ENCODE data around the gene NTM.

The NTM gene

DNA sequence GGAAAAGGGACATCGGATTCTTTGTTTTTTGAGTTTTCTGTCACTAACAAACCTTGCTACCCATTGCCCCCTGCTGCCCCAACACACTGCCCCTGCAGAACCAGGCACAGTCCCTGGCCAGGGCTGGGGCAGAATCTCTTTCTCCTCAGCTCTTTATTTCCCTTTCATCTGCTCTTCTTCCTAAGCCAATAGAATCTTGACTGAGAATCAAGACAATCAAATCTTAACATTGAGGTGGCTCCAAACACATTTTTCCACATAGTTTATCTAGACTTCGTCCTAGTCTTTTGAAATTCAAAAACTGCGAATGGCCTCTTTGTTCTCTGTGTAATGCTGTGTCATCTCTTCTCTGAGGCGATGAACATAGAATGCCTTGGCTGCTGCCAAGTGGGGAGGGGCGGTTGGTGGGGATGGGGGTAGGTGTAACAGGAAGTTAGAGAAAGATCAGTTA is 16.1 kb upstream of the NTM start:
- H3K4me3 ChIP-seq (ENCODE audit: low read length): no peak overlapping the region
- TF ChIP-seq ZNF274 (IDR thresholded peaks at IDR 0.05; ENCODE audit: low read depth, low read length): no peak

GRCh38 chr11:131356206-131356605 is 14.2 kb upstream of the NTM start:
- H3K4me3 ChIP-seq (ENCODE audit: low read length): no peak overlapping the region
- TF ChIP-seq ZNF274 (IDR thresholded peaks at IDR 0.05; ENCODE audit: low read depth, low read length): no peak

- TF ChIP-seq ZNF274 (IDR thresholded peaks at IDR 0.05; ENCODE audit: low read depth, low read length): no peak
- no peak overlapping the region for H3K4me3 ChIP-seq (ENCODE audit: low read length)
Measured at GRCh38 chr11:131365329-131365930, 5.0 kb upstream of the NTM start.

- H3K4me3 ChIP-seq (ENCODE audit: low read length): no peak overlapping the region
- TF ChIP-seq ZNF274 (IDR thresholded peaks at IDR 0.05; ENCODE audit: low read depth, low read length): no peak
Measured at GRCh38 chr11:131370901-131371790, 731 bp downstream of the NTM start.

DNA sequence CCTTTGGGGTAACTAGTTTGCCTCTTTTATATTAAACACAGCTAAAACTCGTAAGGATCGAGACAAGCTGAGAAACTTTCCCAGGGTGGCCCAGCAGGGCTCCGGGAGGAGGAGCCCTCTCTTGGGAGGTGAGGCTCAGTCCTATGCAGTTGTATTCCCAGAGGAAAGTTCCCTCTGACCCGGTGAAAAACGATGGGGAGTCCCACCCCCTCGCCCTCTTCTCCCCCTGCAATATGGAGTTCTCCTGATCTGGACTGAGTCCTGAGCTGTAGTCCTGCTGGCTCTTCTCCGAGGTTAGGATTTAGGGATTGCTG is 1.3 kb downstream of the NTM start:
- H3K4me3 ChIP-seq (ENCODE audit: low read length): no peak overlapping the region
- no peak for TF ChIP-seq ZNF274 (IDR thresholded peaks at IDR 0.05; ENCODE audit: low read depth, low read length)

DNA sequence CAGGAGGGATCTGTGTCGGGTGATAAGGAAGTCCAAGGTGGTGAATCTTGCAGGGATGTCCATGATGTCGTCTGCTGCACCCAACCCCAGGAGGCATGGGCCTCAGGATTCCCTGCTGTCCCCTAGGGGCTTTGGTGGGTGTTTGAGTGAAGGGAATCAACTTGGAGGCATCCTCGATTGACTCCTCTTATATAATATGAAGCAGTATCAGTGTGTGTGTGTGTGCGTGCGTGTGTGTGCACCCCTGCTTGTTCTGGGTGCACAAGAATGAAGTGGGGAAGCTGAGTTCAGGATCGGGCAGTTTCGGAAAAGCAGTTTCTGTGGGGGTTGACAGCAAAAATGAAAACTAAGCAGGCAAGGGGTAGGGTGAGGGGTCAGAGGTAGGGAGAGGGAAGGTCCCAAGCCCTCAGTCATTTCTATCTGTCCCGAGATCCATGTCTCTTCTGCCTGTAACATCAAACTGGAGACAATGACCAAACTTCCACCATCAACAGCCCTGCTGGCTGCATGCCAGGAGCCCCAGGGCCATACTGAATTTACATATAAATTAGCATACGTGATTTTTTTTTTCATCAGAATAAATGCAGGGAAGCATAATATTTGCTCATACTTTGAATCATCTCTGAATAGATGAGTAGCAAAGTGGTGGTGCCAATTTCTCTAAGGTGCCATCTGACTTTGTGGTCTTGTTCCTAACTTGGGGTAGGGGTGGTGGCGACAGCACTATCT is 2.0 kb downstream of the NTM start:
- no peak for TF ChIP-seq ZNF274 (IDR thresholded peaks at IDR 0.05; ENCODE audit: low read depth, low read length)
- no peak overlapping the region for H3K4me3 ChIP-seq (ENCODE audit: low read length)

GRCh38 chr11:131373095-131373725 is 2.8 kb downstream of the NTM start:
- no peak for TF ChIP-seq ZNF274 (IDR thresholded peaks at IDR 0.05; ENCODE audit: low read depth, low read length)
- no peak overlapping the region for H3K4me3 ChIP-seq (ENCODE audit: low read length)

GRCh38 chr11:131373756-131374155 is 3.3 kb downstream of the NTM start:
- TF ChIP-seq ZNF274 (IDR thresholded peaks at IDR 0.05; ENCODE audit: low read depth, low read length): no peak
- H3K4me3 ChIP-seq (ENCODE audit: low read length): no peak overlapping the region

DNA sequence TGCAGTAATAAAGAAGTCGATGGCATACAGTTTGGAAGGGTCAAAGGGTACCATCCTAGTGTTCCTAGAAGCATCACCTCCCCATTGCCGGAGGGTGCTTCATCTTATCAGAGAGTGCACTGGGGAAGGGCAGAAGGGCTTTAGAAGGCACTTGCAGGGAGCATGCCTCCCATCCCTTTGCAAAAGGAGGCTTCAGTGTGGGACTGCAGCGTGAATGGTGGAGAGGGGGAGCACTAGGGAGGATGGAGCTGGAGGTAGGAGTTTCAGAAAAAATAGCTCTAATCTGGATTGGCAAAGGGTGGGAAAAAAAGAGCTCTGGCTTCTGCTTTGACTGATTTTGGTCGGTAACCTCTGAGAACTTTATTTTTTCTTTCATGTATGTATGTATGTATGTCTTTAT is 5.0 kb downstream of the NTM start:
- no peak overlapping the region for H3K4me3 ChIP-seq (ENCODE audit: low read length)

DNA sequence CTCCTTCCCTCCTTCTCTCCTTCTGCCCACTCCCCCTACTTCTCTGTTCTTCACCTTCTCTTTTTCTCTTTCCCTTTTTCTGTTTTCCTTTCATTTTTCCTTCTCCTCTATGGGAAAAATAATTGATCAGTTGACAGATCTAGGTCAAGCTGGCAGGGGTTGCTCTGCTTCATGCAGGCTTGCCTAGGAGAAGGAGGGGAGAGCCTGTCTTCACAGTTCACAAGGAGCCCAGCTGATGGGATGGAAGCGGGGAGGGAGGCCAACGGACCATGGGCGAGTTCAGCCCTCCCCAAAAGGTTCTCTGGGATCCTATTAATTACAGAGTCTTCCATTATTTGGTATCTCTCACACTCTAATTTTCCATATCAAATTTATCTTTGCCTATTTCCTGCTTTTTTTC is 5.5 kb downstream of the NTM start:
- no peak for TF ChIP-seq ZNF274 (IDR thresholded peaks at IDR 0.05; ENCODE audit: low read depth, low read length)
- no peak overlapping the region for H3K4me3 ChIP-seq (ENCODE audit: low read length)

More for the DNA sequence above, 5.0 kb downstream of the NTM start:
- no peak for TF ChIP-seq ZNF274 (IDR thresholded peaks at IDR 0.05; ENCODE audit: low read depth, low read length)

GRCh38 chr11:131378931-131379330 is 8.5 kb downstream of the NTM start:
- TF ChIP-seq ZNF274 (IDR thresholded peaks at IDR 0.05; ENCODE audit: low read depth, low read length): no peak
- H3K4me3 ChIP-seq (ENCODE audit: low read length): no peak overlapping the region

GRCh38 chr11:131385763-131386390 is 15.5 kb downstream of the NTM start:
- TF ChIP-seq ZNF274 (IDR thresholded peaks at IDR 0.05; ENCODE audit: low read depth, low read length): no peak
- H3K4me3 ChIP-seq (ENCODE audit: low read length): no peak overlapping the region

GRCh38 chr11:131386408-131386807 is 16.0 kb downstream of the NTM start:
- H3K4me3 ChIP-seq (ENCODE audit: low read length): no peak overlapping the region
- no peak for TF ChIP-seq ZNF274 (IDR thresholded peaks at IDR 0.05; ENCODE audit: low read depth, low read length)

DNA sequence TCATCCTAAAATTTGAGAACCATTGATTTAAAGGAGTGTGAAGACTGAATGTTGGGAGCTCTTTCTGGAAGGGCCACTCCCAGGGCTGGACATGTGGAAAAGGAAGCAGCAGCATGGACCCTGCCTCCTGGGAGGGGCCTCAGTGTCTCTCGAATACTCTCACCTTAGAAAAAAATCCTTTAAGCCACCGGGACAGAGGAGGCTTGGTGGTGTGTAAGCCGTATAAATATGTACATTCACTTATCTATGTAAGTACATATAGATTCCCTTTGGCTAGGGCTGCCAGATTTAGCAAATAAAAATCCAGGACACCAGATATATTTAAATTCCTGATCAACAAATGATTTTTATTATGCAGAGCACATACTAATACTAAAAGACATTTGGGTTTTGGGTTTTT is 17.6 kb downstream of the NTM start:
- no peak overlapping the region for H3K4me3 ChIP-seq (ENCODE audit: low read length)
- TF ChIP-seq ZNF274 (IDR thresholded peaks at IDR 0.05; ENCODE audit: low read depth, low read length): no peak
